ENCODE measurements around the gene GPC3. TPM values are rescaled to one million over a fixed set of nuclear protein-coding genes. Genes with fewer than 3 reads are reported as not detected.

The GPC3 gene
- total RNA-seq, 1 experiment from 2014 or later = not detected

DNA sequence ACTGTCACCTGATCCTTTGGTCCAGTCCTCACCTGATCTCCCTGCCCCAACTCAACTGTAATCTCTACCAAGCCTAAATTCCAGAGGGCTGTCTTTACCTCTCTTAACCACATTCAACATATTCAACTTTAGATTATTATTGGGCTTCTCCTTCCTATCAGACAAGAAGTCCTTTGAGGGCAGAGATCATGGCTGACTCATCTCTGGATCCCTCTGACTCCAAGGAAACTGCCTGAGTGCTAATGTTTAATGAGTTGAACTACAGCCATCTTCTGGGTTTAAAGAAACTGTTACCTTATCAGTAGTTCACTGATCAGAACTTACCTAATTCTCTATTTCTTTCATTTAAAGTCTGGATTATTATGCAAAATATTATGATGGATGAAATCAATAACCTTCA, 135.7 kb downstream of the GPC3 start:
- Histone ChIP-seq H3K36me3 (ENCODE audit: insufficient read depth, low read length) (no peaks in the 10 kb centered on the region), H3K4me2 (ENCODE audit: low read depth, low read length, poor library complexity, severe bottlenecking) (no peak overlapping the region), H3K9me3 (ENCODE audit: low read length) (no peaks in the 10 kb centered on the region), H2AFZ (ENCODE audit: low read length) (no peak overlapping the region), H3K9ac (ENCODE audit: low read length) (no peak overlapping the region), H3K27ac (ENCODE audit: low read length) (no peak overlapping the region), H3K9me2 (replicated peaks; ENCODE audit: insufficient read depth, low read length) (no peaks in the 10 kb centered on the region), H3K27me3 (ENCODE audit: low read length) (no peaks in the 10 kb centered on the region), H3K4me3 (ENCODE audit: low read length) (no peak overlapping the region), H3K79me2 (ENCODE audit: low read length) (no peaks in the 10 kb centered on the region), H3K4me1 (ENCODE audit: low read length) (peaks cover 4% of the 10 kb centered on the region), H4K20me1 (ENCODE audit: insufficient read depth, low read depth, low read length) (no peaks in the 10 kb centered on the region)
- DNase-seq = no peak

DNA sequence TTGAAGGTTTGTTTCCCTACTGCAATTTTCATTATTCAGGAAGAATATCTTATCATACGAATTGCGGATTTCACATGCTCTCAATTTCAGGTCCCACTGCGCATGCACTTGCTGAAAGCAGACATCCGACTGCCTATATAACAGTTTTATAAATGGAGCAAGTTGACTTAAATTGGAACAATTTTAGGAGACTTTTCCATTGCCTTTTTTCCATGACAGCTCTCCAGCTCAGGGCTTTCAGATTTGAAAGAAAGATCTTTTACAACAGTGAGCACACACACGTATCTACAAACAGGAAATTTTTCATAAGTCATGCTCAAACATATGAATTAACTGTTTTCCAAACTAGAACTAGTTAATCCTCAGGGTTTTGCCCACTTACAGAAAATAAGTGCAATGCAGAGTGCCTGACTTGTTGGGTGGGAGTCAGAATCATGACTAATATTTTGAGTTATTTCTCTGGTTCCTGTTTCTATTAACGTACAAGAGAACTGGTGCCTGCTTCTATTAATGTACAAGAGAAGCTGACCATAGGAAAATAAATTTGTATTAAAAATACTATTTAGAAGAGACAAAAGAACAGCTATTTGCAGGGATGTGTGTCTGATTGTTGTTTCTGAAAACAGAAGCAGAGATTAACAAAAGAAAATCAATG, 137.9 kb downstream of the GPC3 start:
- no peaks in the 10 kb centered on the region for H3K27me3 ChIP-seq (ENCODE audit: low read length)
- no peaks in the 10 kb centered on the region for H3K36me3 ChIP-seq (ENCODE audit: insufficient read depth, low read length)
- no peaks in the 10 kb centered on the region for H4K20me1 ChIP-seq (ENCODE audit: insufficient read depth, low read depth, low read length)
- H3K27ac ChIP-seq (ENCODE audit: low read length) = no peak overlapping the region
- H3K79me2 ChIP-seq (ENCODE audit: low read length) = no peaks in the 10 kb centered on the region
- no peak overlapping the region for H3K9ac ChIP-seq (ENCODE audit: low read length)
- peaks cover 4% of the 10 kb centered on the region for H3K4me1 ChIP-seq (ENCODE audit: low read length)
- no peak overlapping the region for H2AFZ ChIP-seq (ENCODE audit: low read length)
- H3K4me2 ChIP-seq (ENCODE audit: low read depth, low read length, poor library complexity, severe bottlenecking) = no peak overlapping the region
- no peak overlapping the region for H3K4me3 ChIP-seq (ENCODE audit: low read length)
- H3K9me3 ChIP-seq (ENCODE audit: low read length) = no peaks in the 10 kb centered on the region
- H3K9me2 ChIP-seq (replicated peaks; ENCODE audit: insufficient read depth, low read length) = no peaks in the 10 kb centered on the region
- no peak for DNase-seq

DNA sequence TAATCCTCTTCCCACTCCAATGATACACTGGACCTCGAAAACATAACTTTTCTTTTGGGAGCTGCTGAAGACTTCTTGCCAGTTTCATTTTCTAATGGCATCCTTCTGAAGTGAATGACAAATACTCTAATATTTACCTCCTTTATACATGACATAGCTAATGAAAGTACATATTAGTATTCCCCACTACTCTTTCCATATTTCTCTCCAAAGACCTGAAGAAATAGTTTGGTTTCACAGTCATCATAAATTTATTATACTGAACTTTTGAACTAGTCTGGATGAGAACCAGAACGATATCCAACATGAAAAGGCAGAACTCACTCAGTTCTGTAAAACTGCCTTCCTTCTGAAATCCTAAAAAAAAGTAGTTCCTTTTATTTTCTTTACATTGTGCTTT, 139.1 kb downstream of the GPC3 start:
- no peaks in the 10 kb centered on the region for H3K9me2 ChIP-seq (replicated peaks; ENCODE audit: insufficient read depth, low read length)
- peaks cover 4% of the 10 kb centered on the region for H3K4me1 ChIP-seq (ENCODE audit: low read length)
- H3K9ac ChIP-seq (ENCODE audit: low read length) = no peak overlapping the region
- no peaks in the 10 kb centered on the region for H4K20me1 ChIP-seq (ENCODE audit: insufficient read depth, low read depth, low read length)
- no peak overlapping the region for H3K4me3 ChIP-seq (ENCODE audit: low read length)
- DNase-seq = no peak
- no peaks in the 10 kb centered on the region for H3K36me3 ChIP-seq (ENCODE audit: insufficient read depth, low read length)
- no peak overlapping the region for H2AFZ ChIP-seq (ENCODE audit: low read length)
- H3K9me3 ChIP-seq (ENCODE audit: low read length) = no peaks in the 10 kb centered on the region
- H3K27me3 ChIP-seq (ENCODE audit: low read length) = no peaks in the 10 kb centered on the region
- no peaks in the 10 kb centered on the region for H3K79me2 ChIP-seq (ENCODE audit: low read length)
- H3K27ac ChIP-seq (ENCODE audit: low read length) = no peak overlapping the region
- H3K4me2 ChIP-seq (ENCODE audit: low read depth, low read length, poor library complexity, severe bottlenecking) = no peak overlapping the region

DNA sequence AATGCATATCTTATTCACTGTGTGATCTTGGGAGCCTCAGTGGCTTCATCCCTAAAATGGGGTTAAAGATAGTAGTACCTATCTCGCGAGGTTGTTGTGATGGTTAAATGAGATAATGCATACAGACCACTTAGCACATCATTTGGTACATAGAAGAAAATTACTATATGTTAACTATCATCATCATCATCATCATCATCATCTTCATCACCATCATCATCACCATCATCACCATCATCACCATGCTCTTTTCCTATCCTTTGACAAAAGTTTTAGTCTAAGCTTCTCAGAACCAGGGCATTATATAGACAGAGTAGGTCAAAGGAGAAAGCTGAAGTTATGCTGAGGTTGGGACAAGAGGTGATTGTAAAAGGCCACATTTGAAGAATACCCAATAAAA, 145.0 kb downstream of the GPC3 start:
- no peaks in the 10 kb centered on the region for H3K9me2 ChIP-seq (replicated peaks; ENCODE audit: insufficient read depth, low read length)

DNA sequence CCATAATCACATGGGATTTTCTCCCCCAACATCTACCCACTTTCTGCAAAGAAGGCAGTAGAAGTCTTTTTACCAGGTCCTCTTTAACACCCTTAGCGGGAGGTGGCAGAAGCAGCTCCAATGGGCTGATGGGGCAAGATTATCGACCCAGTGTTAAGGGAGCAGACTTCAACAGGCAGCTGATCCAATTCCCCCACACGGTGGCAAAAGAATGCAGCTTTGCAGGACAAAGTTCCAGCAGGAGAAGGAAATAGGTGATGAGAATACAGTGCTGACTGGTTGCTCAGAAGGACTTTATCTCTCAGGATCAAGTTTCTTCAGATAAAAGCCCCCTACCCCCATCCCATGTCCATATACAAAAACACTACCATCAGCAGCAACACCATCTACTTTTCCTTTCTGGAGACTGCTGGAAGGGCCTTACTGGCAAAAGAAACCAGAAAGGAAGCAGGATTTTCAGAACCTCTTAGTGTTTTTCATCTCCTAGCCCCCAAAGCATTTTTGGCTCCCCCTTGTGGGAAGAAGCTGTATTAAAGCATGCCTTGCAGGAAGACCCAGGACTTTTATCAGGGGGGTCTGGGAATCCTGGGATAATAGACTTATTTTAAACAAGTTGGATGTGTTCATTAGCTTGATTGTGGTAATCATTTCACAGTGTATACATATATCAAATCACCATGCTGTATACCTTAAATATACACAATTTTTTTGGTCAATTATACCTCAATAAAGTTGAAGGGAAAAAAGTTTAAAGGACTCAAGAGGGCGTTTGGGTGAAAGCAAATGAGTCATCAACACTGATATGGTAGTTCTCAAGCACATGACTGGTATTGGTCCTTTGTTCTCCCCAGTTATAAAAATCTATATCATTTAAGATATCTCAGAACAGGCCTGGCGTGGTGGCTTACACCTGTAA, 146.4 kb downstream of the GPC3 start:
- Histone ChIP-seq H3K9me3 (ENCODE audit: low read length) (no peaks in the 10 kb centered on the region), H3K9ac (ENCODE audit: low read length) (no peak overlapping the region), H4K20me1 (ENCODE audit: insufficient read depth, low read depth, low read length) (no peaks in the 10 kb centered on the region), H3K27ac (ENCODE audit: low read length) (no peak overlapping the region), H3K9me2 (replicated peaks; ENCODE audit: insufficient read depth, low read length) (no peaks in the 10 kb centered on the region), H3K4me1 (ENCODE audit: low read length) (no peaks in the 10 kb centered on the region), H3K27me3 (ENCODE audit: low read length) (no peaks in the 10 kb centered on the region), H3K4me3 (ENCODE audit: low read length) (no peak overlapping the region), H3K4me2 (ENCODE audit: low read depth, low read length, poor library complexity, severe bottlenecking) (no peak overlapping the region), H3K36me3 (ENCODE audit: insufficient read depth, low read length) (no peaks in the 10 kb centered on the region), H3K79me2 (ENCODE audit: low read length) (no peaks in the 10 kb centered on the region), H2AFZ (ENCODE audit: low read length) (no peak overlapping the region)
- DNase-seq = peak; percentile 82

More for the DNA sequence above, 145.0 kb downstream of the GPC3 start:
- Histone ChIP-seq H3K27ac (ENCODE audit: low read length) (no peak overlapping the region), H3K4me1 (ENCODE audit: low read length) (no peaks in the 10 kb centered on the region), H4K20me1 (ENCODE audit: insufficient read depth, low read depth, low read length) (no peaks in the 10 kb centered on the region), H3K9ac (ENCODE audit: low read length) (no peak overlapping the region), H3K79me2 (ENCODE audit: low read length) (no peaks in the 10 kb centered on the region), H3K9me3 (ENCODE audit: low read length) (no peaks in the 10 kb centered on the region), H3K4me3 (ENCODE audit: low read length) (no peak overlapping the region), H2AFZ (ENCODE audit: low read length) (no peak overlapping the region), H3K27me3 (ENCODE audit: low read length) (no peaks in the 10 kb centered on the region), H3K36me3 (ENCODE audit: insufficient read depth, low read length) (no peaks in the 10 kb centered on the region), H3K4me2 (ENCODE audit: low read depth, low read length, poor library complexity, severe bottlenecking) (no peak overlapping the region)
- DNase-seq = no peak

DNA sequence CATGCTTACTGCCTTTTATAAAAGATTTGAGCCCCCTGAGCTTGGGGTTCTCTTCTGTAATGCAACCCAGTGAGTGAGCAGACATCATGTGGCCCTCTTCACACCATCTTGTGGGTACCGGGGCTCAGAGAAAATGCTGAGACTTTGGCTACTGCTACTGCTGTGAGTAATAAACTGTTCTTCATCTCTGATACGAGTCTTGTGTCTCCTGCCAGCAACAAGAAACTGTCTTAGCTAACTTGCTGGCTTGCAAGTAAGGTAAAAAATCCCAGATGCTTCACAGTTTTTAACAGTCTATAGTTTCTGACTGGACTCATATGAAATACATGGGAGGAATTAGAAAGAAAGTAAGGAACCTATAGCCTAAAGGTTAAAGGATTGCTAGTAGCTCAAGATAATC, 148.3 kb downstream of the GPC3 start:
- no peaks in the 10 kb centered on the region for H4K20me1 ChIP-seq (ENCODE audit: insufficient read depth, low read depth, low read length)
- no peaks in the 10 kb centered on the region for H3K36me3 ChIP-seq (ENCODE audit: insufficient read depth, low read length)
- H3K27me3 ChIP-seq (ENCODE audit: low read length) = no peaks in the 10 kb centered on the region
- H3K79me2 ChIP-seq (ENCODE audit: low read length) = no peaks in the 10 kb centered on the region
- H3K27ac ChIP-seq (ENCODE audit: low read length) = no peak overlapping the region
- H3K9me2 ChIP-seq (replicated peaks; ENCODE audit: insufficient read depth, low read length) = no peaks in the 10 kb centered on the region
- no peak overlapping the region for H2AFZ ChIP-seq (ENCODE audit: low read length)
- no peak overlapping the region for H3K9ac ChIP-seq (ENCODE audit: low read length)
- no peak overlapping the region for H3K4me3 ChIP-seq (ENCODE audit: low read length)
- DNase-seq = no peak
- H3K4me2 ChIP-seq (ENCODE audit: low read depth, low read length, poor library complexity, severe bottlenecking) = no peak overlapping the region
- no peaks in the 10 kb centered on the region for H3K4me1 ChIP-seq (ENCODE audit: low read length)
- no peaks in the 10 kb centered on the region for H3K9me3 ChIP-seq (ENCODE audit: low read length)

DNA sequence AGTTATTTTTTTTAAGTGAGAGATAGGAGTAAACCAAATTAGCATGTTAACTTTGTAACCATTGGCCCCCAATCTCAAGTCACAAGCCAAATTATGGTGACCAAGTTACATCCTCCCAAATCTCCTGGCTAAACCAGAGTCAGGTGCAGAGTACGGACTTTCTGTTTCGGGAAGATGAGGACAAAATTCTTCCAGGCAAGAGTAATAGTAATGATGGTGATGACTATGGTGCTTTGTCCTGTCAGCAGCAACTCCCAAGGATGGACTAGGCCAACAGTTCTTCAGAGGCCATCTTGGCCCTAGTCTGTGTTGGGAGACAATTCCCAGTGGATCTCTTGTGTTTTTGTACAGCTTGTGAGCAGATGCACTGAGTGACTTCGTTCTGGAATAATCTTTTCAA, 148.8 kb downstream of the GPC3 start:
- Histone ChIP-seq H4K20me1 (ENCODE audit: insufficient read depth, low read depth, low read length) (no peaks in the 10 kb centered on the region), H3K4me3 (ENCODE audit: low read length) (no peak overlapping the region), H3K79me2 (ENCODE audit: low read length) (no peaks in the 10 kb centered on the region), H3K4me2 (ENCODE audit: low read depth, low read length, poor library complexity, severe bottlenecking) (no peak overlapping the region), H2AFZ (ENCODE audit: low read length) (no peak overlapping the region), H3K27me3 (ENCODE audit: low read length) (no peaks in the 10 kb centered on the region), H3K4me1 (ENCODE audit: low read length) (no peaks in the 10 kb centered on the region), H3K9me2 (replicated peaks; ENCODE audit: insufficient read depth, low read length) (no peaks in the 10 kb centered on the region), H3K27ac (ENCODE audit: low read length) (no peak overlapping the region), H3K9me3 (ENCODE audit: low read length) (no peaks in the 10 kb centered on the region), H3K36me3 (ENCODE audit: insufficient read depth, low read length) (no peaks in the 10 kb centered on the region), H3K9ac (ENCODE audit: low read length) (no peak overlapping the region)
- no peak for DNase-seq

DNA sequence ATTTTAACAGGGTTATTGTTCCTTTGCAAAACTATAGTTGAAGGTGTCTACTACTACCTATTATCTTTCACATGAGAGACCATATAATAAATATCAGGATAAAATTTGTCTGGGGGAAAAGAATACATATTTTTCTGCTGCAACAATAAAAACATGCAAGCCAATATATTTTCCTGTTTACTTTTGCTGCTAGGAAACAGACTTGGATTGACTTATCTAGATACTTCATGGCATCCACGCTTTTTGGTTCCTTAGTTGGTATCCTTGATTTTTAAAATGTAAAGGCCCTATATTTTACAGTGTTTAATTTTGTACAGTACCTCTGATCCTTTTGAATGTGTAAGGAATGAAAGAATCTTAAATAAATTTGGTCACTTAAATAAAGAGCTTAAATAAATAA, 150.6 kb downstream of the GPC3 start:
- Histone ChIP-seq H4K20me1 (ENCODE audit: insufficient read depth, low read depth, low read length) (no peaks in the 10 kb centered on the region), H3K9me2 (replicated peaks; ENCODE audit: insufficient read depth, low read length) (no peaks in the 10 kb centered on the region), H3K27me3 (ENCODE audit: low read length) (no peaks in the 10 kb centered on the region), H3K9me3 (ENCODE audit: low read length) (no peaks in the 10 kb centered on the region), H3K36me3 (ENCODE audit: insufficient read depth, low read length) (no peaks in the 10 kb centered on the region), H3K9ac (ENCODE audit: low read length) (no peak overlapping the region), H3K4me1 (ENCODE audit: low read length) (no peaks in the 10 kb centered on the region), H3K4me3 (ENCODE audit: low read length) (no peak overlapping the region), H3K4me2 (ENCODE audit: low read depth, low read length, poor library complexity, severe bottlenecking) (no peak overlapping the region), H2AFZ (ENCODE audit: low read length) (no peak overlapping the region), H3K27ac (ENCODE audit: low read length) (no peak overlapping the region), H3K79me2 (ENCODE audit: low read length) (no peaks in the 10 kb centered on the region)
- DNase-seq = no peak
